Central memory CD8-positive, alpha-beta T cell (primary cell): Measurements from ENCODE around the gene SRD5A1.

Experiments
- ATAC-seq: fragments of 150-1000 bp; cut with Tn5 transposase; replicated peaks from 2 replicates; pipeline ENCODE4 v1.10.0; 2022; ENCODE audit warnings: mild to moderate bottlenecking, moderate FRiP score, moderate number of reproducible peaks; ENCODE audit not compliant: poor library complexity, severe bottlenecking; ENCODE audit errors: extremely low read depth
- DNase-seq, 2 donors: peaks; one replicate each; pipeline ENCODE4 v3.0.0; 2021; ENCODE audit warnings: low spot score in 2 of 2
- H3K27ac Mint-ChIP-seq: one replicate; pipeline ENCODE4 v1.8.0; 2022; ENCODE audit warnings: low read depth, mild to moderate bottlenecking, moderate library complexity, mixed read lengths
- H3K27me3 Mint-ChIP-seq: one replicate; pipeline ENCODE4 v1.8.0; 2022; ENCODE audit warnings: mixed read lengths
- H3K36me3 Mint-ChIP-seq: one replicate; pipeline ENCODE4 v1.8.0; 2022; ENCODE audit warnings: mild to moderate bottlenecking, moderate library complexity, mixed read lengths; ENCODE audit not compliant: insufficient read depth
- H3K4me1 Mint-ChIP-seq: one replicate; pipeline ENCODE4 v1.8.0; 2022; ENCODE audit warnings: mixed read lengths
- H3K4me3 Mint-ChIP-seq: one replicate; pipeline ENCODE4 v1.8.0; 2022; ENCODE audit warnings: mild to moderate bottlenecking, moderate library complexity, mixed read lengths
- H3K9me3 Mint-ChIP-seq: one replicate; pipeline ENCODE4 v1.8.0; 2022; ENCODE audit warnings: mixed read lengths

Gene SRD5A1

DNA sequence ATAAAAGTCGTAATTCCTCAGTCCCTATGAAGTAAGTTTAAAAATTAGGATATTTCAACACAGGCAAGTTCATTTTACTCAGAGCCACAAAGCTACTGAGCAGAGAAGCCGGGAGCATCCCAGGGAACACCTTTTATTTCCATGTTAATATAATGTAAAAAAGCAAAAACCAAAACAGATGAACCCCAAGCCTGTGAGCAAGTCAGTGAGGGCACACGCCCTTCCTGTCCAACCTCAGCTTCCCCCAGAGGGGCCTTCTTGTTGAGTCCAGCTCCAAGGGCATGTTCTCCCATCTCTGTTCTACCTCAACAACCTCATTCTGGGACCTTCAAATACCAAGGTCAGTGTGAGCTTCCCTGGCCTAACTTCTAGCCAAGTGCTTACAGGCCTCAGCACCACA, 25.2 kb upstream of the SRD5A1 start:
- Mint-ChIP-seq H3K9me3 (no peaks in the 10 kb centered on the region), H3K27ac (no peak overlapping the region), H3K4me1 (peaks cover 5% of the 10 kb centered on the region), H3K36me3 (peaks cover 82% of the 10 kb centered on the region), H3K4me3 (no peak overlapping the region), H3K27me3 (no peaks in the 10 kb centered on the region)
- ATAC-seq = no peak
- DNase-seq = no peak

DNA sequence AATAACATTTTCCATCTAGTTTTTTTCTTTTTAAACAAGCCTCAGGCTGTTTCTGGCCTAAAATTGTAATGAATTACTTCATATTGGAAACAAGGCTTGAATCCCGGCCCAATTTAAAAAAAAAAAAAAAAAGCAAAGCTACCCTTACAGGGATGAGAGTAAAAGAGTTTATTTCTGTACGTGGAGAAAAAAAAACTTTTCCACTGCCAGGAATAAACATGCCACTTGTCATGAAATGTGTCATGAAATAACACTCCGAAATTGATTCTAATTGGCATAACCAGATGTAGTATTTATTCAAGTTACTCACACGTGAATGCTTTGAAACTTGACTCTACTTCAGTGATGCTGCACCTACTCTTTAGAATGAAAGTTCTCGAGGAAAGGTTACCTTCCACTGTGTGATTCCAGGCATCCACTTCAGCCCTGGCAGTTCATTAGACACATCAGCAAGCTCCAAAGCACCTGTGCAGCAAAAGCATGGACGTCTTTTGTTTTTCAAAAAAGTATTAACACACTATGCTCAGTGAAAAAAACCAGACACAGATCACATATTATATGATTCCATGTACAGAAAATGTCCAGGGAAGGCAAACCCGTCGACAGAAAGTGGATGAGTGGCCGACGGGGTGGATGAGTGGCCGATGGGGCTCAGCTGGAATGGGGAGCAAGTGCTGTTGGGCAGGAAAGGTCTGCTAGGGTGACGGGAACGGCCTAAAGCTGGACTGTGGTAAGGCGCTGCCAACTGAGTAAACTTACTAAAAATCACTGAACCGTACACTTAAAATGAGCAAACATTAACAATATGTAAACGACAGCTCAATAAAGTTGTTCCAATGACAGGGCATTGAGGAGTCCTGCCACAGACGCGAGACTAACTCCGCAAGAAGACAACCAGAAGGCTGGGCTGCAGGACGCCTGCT, 21.6 kb upstream of the SRD5A1 start:
- Mint-ChIP-seq H3K4me1 (peaks cover 35% of the 10 kb centered on the region), H3K27me3 (no peaks in the 10 kb centered on the region), H3K36me3 (peaks cover 90% of the 10 kb centered on the region), H3K4me3 (no peak overlapping the region), H3K9me3 (no peaks in the 10 kb centered on the region), H3K27ac (no peak overlapping the region)
- no peak for ATAC-seq
- no peak for DNase-seq

DNA sequence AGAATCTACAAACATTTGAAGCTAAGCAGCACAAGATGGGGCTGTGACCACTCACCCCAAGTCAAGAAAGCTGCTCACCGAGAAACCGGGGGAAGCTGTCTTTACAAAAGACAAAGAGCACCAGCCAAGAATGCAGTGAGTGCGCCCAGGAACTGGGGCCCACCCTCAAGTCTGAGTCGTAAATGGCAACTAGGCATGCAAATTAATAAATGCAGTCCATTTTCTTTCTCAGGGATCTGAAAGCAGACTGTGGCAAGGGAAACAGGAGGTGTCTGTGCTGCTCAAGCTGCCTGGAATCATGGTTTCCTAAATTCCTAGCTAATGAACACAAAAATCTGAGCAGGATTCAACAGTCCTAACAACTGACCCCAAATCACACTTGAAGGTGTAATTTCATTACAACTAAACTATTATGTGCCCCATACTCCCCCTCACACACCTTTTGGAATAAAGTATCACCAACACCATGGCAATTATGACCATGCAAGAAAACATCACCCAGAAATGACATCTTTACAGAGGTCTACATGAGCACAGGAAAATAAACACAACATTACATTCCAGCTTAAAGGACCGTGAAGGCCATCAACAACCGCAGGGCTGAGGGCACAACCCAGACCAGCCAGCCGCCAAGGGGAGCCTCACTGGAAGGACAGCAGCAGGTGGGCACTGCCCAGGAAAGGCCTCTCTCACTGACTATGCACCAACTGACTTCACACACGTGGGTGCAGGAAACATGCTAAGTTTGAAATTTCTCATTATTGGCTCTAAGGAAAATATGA, 18.0 kb upstream of the SRD5A1 start:
- ATAC-seq (no peak), DNase-seq (no peak)
- Mint-ChIP-seq H3K4me3 (no peak overlapping the region), H3K27ac (peak overlapping the region; percentile 61), H3K4me1 (peaks cover 35% of the 10 kb centered on the region), H3K9me3 (no peaks in the 10 kb centered on the region), H3K27me3 (no peaks in the 10 kb centered on the region), H3K36me3 (peaks cover 86% of the 10 kb centered on the region)

DNA sequence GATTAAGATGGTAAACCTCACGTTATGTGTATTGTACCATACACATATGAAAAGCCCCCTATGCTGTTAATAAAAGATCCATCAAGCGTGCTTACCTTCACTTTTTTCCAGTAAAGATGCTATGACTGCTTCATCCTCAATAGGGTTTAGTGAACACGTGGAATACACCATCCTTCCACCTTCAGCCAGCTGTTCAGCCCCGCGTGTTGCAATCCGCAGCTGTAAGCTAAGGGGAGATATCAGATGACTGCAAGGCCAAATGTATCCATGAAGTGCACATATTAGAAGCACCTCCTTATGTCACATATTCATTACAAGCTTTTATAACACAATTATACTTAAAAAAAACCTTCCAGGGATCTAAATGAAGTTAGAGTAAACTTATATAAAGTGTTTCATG, 16.6 kb upstream of the SRD5A1 start:
- Mint-ChIP-seq H3K4me1 (peaks cover 40% of the 10 kb centered on the region), H3K27me3 (no peaks in the 10 kb centered on the region), H3K4me3 (no peak overlapping the region), H3K27ac (no peak overlapping the region), H3K9me3 (no peaks in the 10 kb centered on the region), H3K36me3 (peaks cover 88% of the 10 kb centered on the region)
- DNase-seq (no peak), ATAC-seq (no peak)

DNA sequence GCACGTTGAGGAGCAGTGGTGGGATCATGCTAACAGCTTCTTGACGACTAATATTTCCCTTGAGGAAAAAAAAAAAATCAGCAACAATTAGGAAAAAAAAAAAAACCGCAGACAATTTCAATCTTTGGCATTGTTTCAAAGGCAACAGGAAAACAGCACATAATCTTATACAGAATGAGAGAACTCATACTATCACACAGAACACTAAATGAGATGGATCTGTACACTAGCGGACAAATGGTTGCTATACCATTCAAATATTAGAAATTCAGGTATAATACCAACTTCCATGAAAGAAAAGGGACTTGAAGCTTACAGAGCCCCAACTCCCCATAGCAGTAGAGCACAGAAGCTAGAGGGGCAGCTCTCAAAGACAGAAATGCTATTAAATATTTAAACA, 10.0 kb upstream of the SRD5A1 start:
- H3K36me3 Mint-ChIP-seq = peaks cover 75% of the 10 kb centered on the region
- no peak for DNase-seq
- no peak overlapping the region for H3K27ac Mint-ChIP-seq
- no peak for ATAC-seq
- no peak overlapping the region for H3K4me3 Mint-ChIP-seq
- no peaks in the 10 kb centered on the region for H3K27me3 Mint-ChIP-seq
- H3K9me3 Mint-ChIP-seq = no peaks in the 10 kb centered on the region
- peaks cover 32% of the 10 kb centered on the region for H3K4me1 Mint-ChIP-seq

DNA sequence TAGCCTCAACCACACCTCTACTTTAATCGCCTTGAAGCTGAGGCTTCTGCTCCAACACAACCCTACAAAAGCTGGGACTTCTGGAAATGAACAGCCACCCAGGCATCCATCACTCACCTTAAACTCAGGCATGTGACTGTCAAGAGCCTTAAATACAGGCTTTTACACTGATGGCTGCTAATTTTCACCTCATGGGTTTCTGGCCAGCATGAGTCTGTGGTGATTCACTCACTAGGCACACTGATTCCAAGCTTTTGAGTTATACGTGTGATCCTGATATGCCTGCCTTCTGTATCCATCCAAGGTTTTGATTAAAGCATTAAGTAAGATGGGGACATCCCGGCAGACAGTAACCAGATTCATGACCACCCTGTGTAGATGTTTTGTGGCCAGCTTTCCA, 9.3 kb upstream of the SRD5A1 start:
- Mint-ChIP-seq H3K9me3 (no peaks in the 10 kb centered on the region), H3K4me1 (peaks cover 32% of the 10 kb centered on the region), H3K27ac (no peak overlapping the region), H3K4me3 (no peak overlapping the region), H3K36me3 (peaks cover 76% of the 10 kb centered on the region), H3K27me3 (no peaks in the 10 kb centered on the region)
- no peak for DNase-seq
- no peak for ATAC-seq

DNA sequence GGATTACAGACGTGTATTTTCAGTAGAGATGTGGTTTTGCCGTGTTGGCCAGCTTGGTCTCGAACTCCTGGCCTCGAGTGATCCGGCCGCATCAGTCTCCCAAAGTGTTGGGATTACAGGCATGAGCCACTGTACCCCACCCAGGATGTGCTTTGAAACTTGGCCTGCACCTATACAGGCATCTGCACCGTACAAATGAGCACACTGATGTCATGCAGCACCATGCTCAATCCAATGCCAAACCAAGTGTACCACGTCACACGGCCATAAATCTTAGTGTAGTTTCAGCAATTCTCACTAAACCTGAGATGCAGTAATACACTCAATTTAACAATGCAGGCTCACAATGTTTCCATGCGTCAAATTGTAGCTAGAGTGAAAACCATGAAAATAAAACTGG, 6.7 kb upstream of the SRD5A1 start:
- no peak for ATAC-seq
- H3K36me3 Mint-ChIP-seq = peaks cover 75% of the 10 kb centered on the region

DNA sequence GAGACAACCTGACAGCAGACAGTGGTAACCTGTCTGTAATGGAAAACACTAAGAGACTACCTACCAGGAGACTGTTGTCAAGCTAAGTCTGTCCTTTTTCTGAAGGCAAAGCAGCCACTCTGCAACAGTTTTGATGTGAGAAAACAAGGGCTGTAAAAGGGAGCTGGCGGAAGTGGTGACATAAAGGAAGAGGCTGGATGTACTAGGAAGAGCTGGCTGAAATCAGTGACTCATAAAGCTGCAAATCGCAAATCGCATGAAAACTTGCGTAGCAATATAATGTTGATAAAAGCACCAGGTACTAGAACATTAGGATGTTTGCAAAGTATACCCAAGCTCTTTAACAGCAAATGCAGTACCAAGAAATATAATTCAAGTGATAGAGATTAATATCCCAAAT, 1.8 kb upstream of the SRD5A1 start:
- Mint-ChIP-seq H3K27me3 (no peaks in the 10 kb centered on the region), H3K4me3 (peak overlapping the region; percentile 91), H3K27ac (no peak overlapping the region), H3K36me3 (peaks cover 44% of the 10 kb centered on the region), H3K4me1 (peaks cover 44% of the 10 kb centered on the region), H3K9me3 (no peaks in the 10 kb centered on the region)
- DNase-seq (no peak), ATAC-seq (no peak)

More for the DNA sequence above, 6.7 kb upstream of the SRD5A1 start:
- Mint-ChIP-seq H3K9me3 (no peaks in the 10 kb centered on the region), H3K27ac (no peak overlapping the region), H3K27me3 (no peaks in the 10 kb centered on the region), H3K4me1 (peaks cover 47% of the 10 kb centered on the region), H3K4me3 (peak overlapping the region; percentile 29)
- no peak for DNase-seq

DNA sequence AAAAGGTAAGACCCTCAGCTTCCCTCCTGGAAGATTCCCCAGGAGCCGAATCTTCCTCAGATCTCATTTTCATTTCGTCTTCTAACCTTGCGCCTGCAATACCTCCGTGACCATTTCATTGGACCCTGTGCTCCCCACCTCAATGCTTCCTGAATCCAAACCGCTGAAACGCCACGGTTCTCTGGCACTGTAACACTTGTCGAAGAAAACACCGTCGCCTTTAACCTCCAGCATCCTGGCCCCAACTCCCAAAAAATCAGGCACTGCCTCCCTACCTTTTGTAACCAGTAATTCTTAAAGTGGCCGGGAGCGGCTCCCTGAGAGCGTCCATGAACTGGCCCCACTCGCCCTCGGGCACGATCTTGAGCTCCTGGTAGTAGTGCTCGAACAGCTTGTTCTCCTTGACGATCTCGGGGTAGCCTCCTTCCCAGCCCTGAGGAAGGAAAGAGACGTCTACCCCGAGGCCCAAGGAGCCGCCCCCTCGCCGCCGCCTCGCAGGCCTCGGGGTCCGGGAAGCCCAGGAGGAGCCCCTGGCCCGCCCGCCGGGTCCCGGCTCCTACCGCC, 834 bp upstream of the SRD5A1 start:
- ATAC-seq (peak; percentile 7), DNase-seq (no peak)
- Mint-ChIP-seq H3K4me1 (peaks cover 49% of the 10 kb centered on the region), H3K9me3 (no peaks in the 10 kb centered on the region), H3K4me3 (peak overlapping the region; percentile 91), H3K27ac (peak overlapping the region; percentile 96), H3K36me3 (peaks cover 38% of the 10 kb centered on the region), H3K27me3 (no peaks in the 10 kb centered on the region)

DNA sequence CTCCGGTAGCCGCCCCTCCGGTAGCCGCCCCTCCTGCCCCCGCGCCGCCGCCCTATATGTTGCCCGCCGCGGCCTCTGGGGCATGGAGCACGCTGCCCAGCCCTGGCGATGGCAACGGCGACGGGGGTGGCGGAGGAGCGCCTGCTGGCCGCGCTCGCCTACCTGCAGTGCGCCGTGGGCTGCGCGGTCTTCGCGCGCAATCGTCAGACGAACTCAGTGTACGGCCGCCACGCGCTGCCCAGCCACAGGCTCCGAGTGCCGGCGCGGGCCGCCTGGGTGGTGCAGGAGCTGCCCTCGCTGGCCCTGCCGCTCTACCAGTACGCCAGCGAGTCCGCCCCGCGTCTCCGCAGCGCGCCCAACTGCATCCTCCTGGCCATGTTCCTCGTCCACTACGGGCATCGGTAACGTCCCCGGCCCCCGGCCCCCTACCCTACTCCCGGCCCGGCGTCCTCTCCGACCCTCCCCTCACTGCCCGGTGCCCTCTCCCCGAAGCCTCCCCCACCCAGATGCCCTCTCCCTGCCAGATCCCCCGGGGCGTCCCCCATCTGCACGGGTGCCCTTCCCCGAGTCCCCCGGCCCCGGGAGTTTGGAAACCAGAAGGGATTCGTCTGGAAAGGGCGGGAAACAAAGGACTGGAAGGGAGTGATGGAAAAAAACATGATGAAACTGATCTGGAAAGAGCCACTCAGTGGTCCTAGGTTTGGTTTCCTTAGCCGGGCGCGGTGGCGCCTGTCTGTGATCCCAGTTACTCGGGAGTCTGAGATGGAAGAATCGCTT, 417 bp downstream of the SRD5A1 start:
- ATAC-seq (peak; percentile 56), DNase-seq (no peak)
- Mint-ChIP-seq H3K9me3 (no peaks in the 10 kb centered on the region), H3K4me3 (peak overlapping the region; percentile 91), H3K27me3 (no peaks in the 10 kb centered on the region), H3K4me1 (peaks cover 52% of the 10 kb centered on the region), H3K27ac (peak overlapping the region; percentile 96), H3K36me3 (peaks cover 34% of the 10 kb centered on the region)

DNA sequence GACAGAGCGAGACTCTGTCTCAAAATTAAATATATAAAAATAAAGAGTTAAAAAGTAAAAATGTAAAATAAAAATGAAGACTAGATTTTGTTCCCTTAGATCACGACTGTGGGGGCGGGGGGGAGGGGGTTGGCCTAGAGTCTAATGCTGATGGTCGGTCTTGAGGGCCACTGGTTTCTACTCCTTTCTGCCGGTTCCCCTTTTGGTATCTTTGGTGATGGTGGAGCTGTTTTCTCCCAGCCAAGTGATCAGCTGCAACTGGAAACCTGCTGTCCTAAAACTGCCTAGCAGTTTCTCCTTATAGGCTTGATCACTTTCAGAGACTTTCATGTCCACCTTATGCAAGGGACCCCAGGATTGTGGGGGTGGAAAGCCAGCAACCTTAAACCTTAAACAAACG, 1.1 kb downstream of the SRD5A1 start:
- no peak for ATAC-seq
- Mint-ChIP-seq H3K27ac (peak overlapping the region; percentile 73), H3K4me1 (peaks cover 50% of the 10 kb centered on the region)

DNA sequence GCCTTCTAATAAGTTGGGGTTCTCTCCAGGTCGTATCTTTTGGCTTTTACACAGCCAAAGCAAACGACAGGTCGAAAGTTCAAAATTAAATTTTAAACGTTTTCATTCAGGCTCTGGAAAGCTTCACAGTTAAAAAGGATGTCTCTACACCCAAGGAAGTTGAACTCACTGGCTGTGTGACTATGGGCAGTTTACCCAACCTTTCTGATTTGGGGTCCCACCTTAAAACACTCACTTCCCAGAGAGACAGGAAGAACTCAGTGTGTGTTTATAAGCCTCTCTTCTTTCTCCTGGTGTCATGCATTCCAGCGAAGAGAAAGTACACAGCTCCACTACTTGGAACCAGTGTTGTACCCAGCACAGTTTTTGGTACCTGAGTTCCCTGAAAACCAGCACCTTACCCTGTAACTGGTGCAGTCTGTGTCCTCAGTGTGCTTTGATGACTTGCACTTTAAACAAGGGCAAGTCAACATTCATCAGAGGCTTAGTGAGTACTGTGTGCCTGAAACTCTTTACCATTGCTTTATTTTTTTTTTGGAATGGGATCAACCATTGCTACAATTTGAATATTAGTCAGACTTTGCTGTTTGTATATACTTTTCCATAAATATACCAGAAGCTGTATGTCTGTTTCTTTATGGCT, 1.7 kb downstream of the SRD5A1 start:
- peaks cover 44% of the 10 kb centered on the region for H3K4me1 Mint-ChIP-seq
- H3K27me3 Mint-ChIP-seq = no peaks in the 10 kb centered on the region
- peaks cover 24% of the 10 kb centered on the region for H3K36me3 Mint-ChIP-seq
- H3K4me3 Mint-ChIP-seq = peak overlapping the region; percentile 91
- no peak for DNase-seq
- H3K27ac Mint-ChIP-seq = no peak overlapping the region
- H3K9me3 Mint-ChIP-seq = no peaks in the 10 kb centered on the region
- no peak for ATAC-seq

More for the DNA sequence above, 1.1 kb downstream of the SRD5A1 start:
- DNase-seq = no peak
- Mint-ChIP-seq H3K4me3 (peak overlapping the region; percentile 91), H3K9me3 (no peaks in the 10 kb centered on the region), H3K36me3 (peaks cover 30% of the 10 kb centered on the region), H3K27me3 (no peaks in the 10 kb centered on the region)
